Activated CD4-positive, alpha-beta T cell treated with anti-CD3 and anti-CD28 coated beads, Interleukin-2, amount 10 ng/mL, durations not matched to agents 24 days and 14 days (primary cell): ENCODE measurements around the gene HOXD13. TPM values are rescaled to one million over a fixed set of nuclear protein-coding genes. Genes with fewer than 3 reads are reported as not detected.

Experiments used
- DNase-seq: peaks from one replicate; pipeline ENCODE4 v3.0.0; 2022
- H3K27ac Mint-ChIP-seq: one replicate; pipeline ENCODE4 v1.8.0; 2022; ENCODE audit warnings: mild to moderate bottlenecking, mixed read lengths
- H3K27me3 Mint-ChIP-seq: one replicate; pipeline ENCODE4 v1.8.0; 2022; ENCODE audit warnings: mixed read lengths
- H3K36me3 Mint-ChIP-seq: one replicate; pipeline ENCODE4 v1.8.0; 2022; ENCODE audit warnings: low read depth, mild to moderate bottlenecking, mixed read lengths
- H3K4me1 Mint-ChIP-seq: one replicate; pipeline ENCODE4 v1.8.0; 2021; ENCODE audit warnings: mixed read lengths
- H3K4me3 Mint-ChIP-seq: one replicate; pipeline ENCODE4 v1.8.0; 2022; ENCODE audit warnings: mild to moderate bottlenecking, moderate library complexity, mixed read lengths
- H3K9me3 Mint-ChIP-seq: one replicate; pipeline ENCODE4 v1.8.0; 2021; ENCODE audit warnings: mixed read lengths
- intact Hi-C: fragments of 100-400 bp; cut with micrococcal nuclease; formaldehyde crosslinking; loops from one replicate; pipeline ENCODE4 v1.15.1; 2023
- total RNA-seq: library from RNA; stranded (reverse); gene quantifications from 2 replicates; pipeline ENCODE4 v1.2.3, GENCODE V29; 2022

The HOXD13 gene
- total RNA-seq, 1 donor from 2014 or later = not detected

- H3K4me3 Mint-ChIP-seq = no peak overlapping the region
- H3K9me3 Mint-ChIP-seq = peaks cover 5% of the 10 kb centered on the region
- H3K27ac Mint-ChIP-seq = no peak overlapping the region
- H3K36me3 Mint-ChIP-seq = peaks cover 8% of the 10 kb centered on the region
- DNase-seq = no peak
- peaks cover 10% of the 10 kb centered on the region for H3K4me1 Mint-ChIP-seq
- intact Hi-C loops = no loop called here
- H3K27me3 Mint-ChIP-seq = peaks cover 86% of the 10 kb centered on the region
These were observed 9.9 kb downstream of the HOXD13 start for GRCh38 chr2:176102309-176102866.

- peaks cover 5% of the 10 kb centered on the region for H3K4me1 Mint-ChIP-seq
- peaks cover 5% of the 10 kb centered on the region for H3K9me3 Mint-ChIP-seq
- intact Hi-C loops = no loop called here
- no peak overlapping the region for H3K4me3 Mint-ChIP-seq
- DNase-seq = no peak
- H3K36me3 Mint-ChIP-seq = peaks cover 8% of the 10 kb centered on the region
- peaks cover 79% of the 10 kb centered on the region for H3K27me3 Mint-ChIP-seq
- H3K27ac Mint-ChIP-seq = no peak overlapping the region
These were observed 10.7 kb downstream of the HOXD13 start for GRCh38 chr2:176103194-176103593.

GRCh38 chr2:176103742-176104315, 11.3 kb downstream of the HOXD13 start:
- Mint-ChIP-seq H3K36me3 (peaks cover 8% of the 10 kb centered on the region), H3K27me3 (peaks cover 79% of the 10 kb centered on the region), H3K9me3 (peaks cover 5% of the 10 kb centered on the region), H3K4me1 (peaks cover 5% of the 10 kb centered on the region), H3K27ac (no peak overlapping the region), H3K4me3 (no peak overlapping the region)
- intact Hi-C loops = no loop called here
- no peak for DNase-seq

- Mint-ChIP-seq H3K9me3 (peaks cover 8% of the 10 kb centered on the region), H3K4me3 (no peak overlapping the region), H3K27me3 (peaks cover 79% of the 10 kb centered on the region), H3K27ac (peak overlapping the region; percentile 51), H3K36me3 (peaks cover 8% of the 10 kb centered on the region), H3K4me1 (peaks cover 5% of the 10 kb centered on the region)
- DNase-seq = no peak
- intact Hi-C loops = no loop called here
These were observed 12.0 kb downstream of the HOXD13 start for GRCh38 chr2:176104316-176105077.

- Mint-ChIP-seq H3K4me3 (no peak overlapping the region), H3K4me1 (peaks cover 5% of the 10 kb centered on the region), H3K9me3 (peaks cover 9% of the 10 kb centered on the region), H3K27ac (peak overlapping the region; percentile 21), H3K27me3 (peaks cover 82% of the 10 kb centered on the region), H3K36me3 (peaks cover 8% of the 10 kb centered on the region)
- intact Hi-C loops = no loop called here
- no peak for DNase-seq
These were observed 12.7 kb downstream of the HOXD13 start for GRCh38 chr2:176105078-176105729.

GRCh38 chr2:176105730-176106580, 13.4 kb downstream of the HOXD13 start:
- Mint-ChIP-seq H3K4me1 (peaks cover 5% of the 10 kb centered on the region), H3K4me3 (peak overlapping the region; percentile 37)

GRCh38 chr2:176106581-176107539, 14.3 kb downstream of the HOXD13 start, which contains the start of gene HOXD11:
HOXD11 (plus strand) TSS chr2:176107280; CDS start chr2:176107356, 76 bp downstream.
- DNase-seq = peak; percentile 65
- intact Hi-C loops = no loop called here
- Mint-ChIP-seq H3K4me1 (peaks cover 8% of the 10 kb centered on the region), H3K27me3 (peaks cover 82% of the 10 kb centered on the region), H3K27ac (peak within 1 kb of the TSS; percentile 77), H3K4me3 (peak within 1 kb of the TSS; percentile 37), H3K36me3 (peaks cover 8% of the 10 kb centered on the region), H3K9me3 (peaks cover 9% of the 10 kb centered on the region)

More at GRCh38 chr2:176105730-176106580, 13.4 kb downstream of the HOXD13 start:
- Mint-ChIP-seq H3K27me3 (peaks cover 83% of the 10 kb centered on the region), H3K36me3 (peaks cover 8% of the 10 kb centered on the region), H3K9me3 (peaks cover 9% of the 10 kb centered on the region), H3K27ac (peak overlapping the region; percentile 77)
- DNase-seq = no peak
- intact Hi-C loops = no loop called here

GRCh38 chr2:176107731-176108181, 15.2 kb downstream of the HOXD13 start:
- Mint-ChIP-seq H3K27ac (no peak overlapping the region), H3K4me1 (peaks cover 8% of the 10 kb centered on the region), H3K9me3 (peaks cover 9% of the 10 kb centered on the region), H3K36me3 (peaks cover 8% of the 10 kb centered on the region), H3K4me3 (no peak overlapping the region), H3K27me3 (peaks cover 81% of the 10 kb centered on the region)
- DNase-seq = no peak
- intact Hi-C loops = no loop called here

- H3K36me3 Mint-ChIP-seq = peaks cover 8% of the 10 kb centered on the region
- no peak overlapping the region for H3K4me3 Mint-ChIP-seq
- H3K27me3 Mint-ChIP-seq = peaks cover 84% of the 10 kb centered on the region
- DNase-seq = no peak
- peak overlapping the region; percentile 75 for H3K27ac Mint-ChIP-seq
- H3K9me3 Mint-ChIP-seq = peaks cover 9% of the 10 kb centered on the region
- intact Hi-C loops = no loop called here
- peaks cover 8% of the 10 kb centered on the region for H3K4me1 Mint-ChIP-seq
These were observed 16.8 kb downstream of the HOXD13 start for GRCh38 chr2:176109192-176109901.

GRCh38 chr2:176109946-176110345, 17.4 kb downstream of the HOXD13 start:
- Mint-ChIP-seq H3K9me3 (peaks cover 9% of the 10 kb centered on the region), H3K36me3 (peaks cover 7% of the 10 kb centered on the region), H3K27me3 (peaks cover 80% of the 10 kb centered on the region), H3K4me1 (peaks cover 8% of the 10 kb centered on the region), H3K4me3 (no peak overlapping the region), H3K27ac (no peak overlapping the region)
- no peak for DNase-seq
- intact Hi-C loops = loop anchor here (2.0 kb wide), 3 partner anchors 19 to 49 kb away; partner anchors contain the start of genes EVX2 and HOXD8

GRCh38 chr2:176110415-176111308, 18.1 kb downstream of the HOXD13 start:
- H3K36me3 Mint-ChIP-seq = peaks cover 4% of the 10 kb centered on the region
- peaks cover 9% of the 10 kb centered on the region for H3K9me3 Mint-ChIP-seq
- peaks cover 77% of the 10 kb centered on the region for H3K27me3 Mint-ChIP-seq
- intact Hi-C loops = loop anchor here (2.0 kb wide), 3 partner anchors 18 to 48 kb away; partner anchors contain the start of genes EVX2 and HOXD8
- H3K4me3 Mint-ChIP-seq = no peak overlapping the region
- no peak for DNase-seq
- peaks cover 8% of the 10 kb centered on the region for H3K4me1 Mint-ChIP-seq
- peak overlapping the region; percentile 12 for H3K27ac Mint-ChIP-seq
